HepG2 (cell line): ENCODE measurements around the gene PCDHGA7. TPM values are rescaled to one million over a fixed set of nuclear protein-coding genes. Genes with fewer than 3 reads are reported as not detected.

Source experiments
- ATAC-seq: fragments of 200-7000 bp; cut with Tn5 transposase; 3 replicates; pipeline ENCODE4 v1.9.1; 2020; ENCODE audit warnings: mild to moderate bottlenecking, moderate library complexity
- BruUV-seq: library from RNA; stranded (reverse); fragments of 400-500 nt; replicated peaks from 2 replicates; lab custom pipeline; 2021; lab: Mats Ljungman, UMichigan
- CTCF ChIA-PET: fragments of 300-600 bp; formaldehyde crosslinking; extraction: SDS; loops from one replicate; lab custom pipeline; 2021; ENCODE audit warnings: low total read pairs, inconsistent platforms, low intra/inter-chr PET ratio; lab: Yijun Ruan, JAX
- POLR2A ChIA-PET: fragments of 350-600 bp; sonication (Branson Sonifier 250); formaldehyde crosslinking; loops from one replicate; lab custom pipeline; 2020; ENCODE audit warnings: antibody characterized with exemption, inconsistent platforms; lab: Yijun Ruan, JAX
- DNase-seq: peaks from one replicate; pipeline ENCODE4 v3.0.0-alpha.2; 2015; ENCODE audit warnings: low spot score
- FAIRE-seq: peaks from 3 replicates; lab custom pipeline; 2011; peaks lifted over from hg19 to GRCh38; lab: Jason Lieb, UNC
- H2AFZ ChIP-seq: one replicate; pipeline ENCODE4 v1.6.1; 2011; ENCODE audit warnings: low read length, inconsistent platforms
- H3K27ac ChIP-seq: fragments of 300-600 bp; 3 replicates; pipeline ENCODE4 v1.8.0; 2011; ENCODE audit warnings: mixed run types, mild to moderate bottlenecking, mixed read lengths, low read length, inconsistent platforms; ENCODE audit not compliant: insufficient read depth; ENCODE audit errors: extremely low read length
- H3K27me3 ChIP-seq, 2 experiments: fragments of 200-600 bp in 1 of 2; 2 replicates in 1 of 2; 3 replicates in 1 of 2; pipeline versions ENCODE4 v1.6.0 to v1.8.0; 2011; ENCODE audit warnings: low read length in 2 of 2, mild to moderate bottlenecking in 2 of 2, moderate library complexity in 2 of 2, inconsistent platforms in 1 of 2; ENCODE audit not compliant: insufficient read depth in 2 of 2, control insufficient read depth in 1 of 2
- H3K36me3 ChIP-seq, 2 experiments: fragments of 200-600 bp in 1 of 2; replicated peaks in 1 of 2; 2 replicates in 1 of 2; 3 replicates in 1 of 2; pipeline versions ENCODE4 v1.5.1 to v1.8.0; 2011; ENCODE audit warnings: low read length in 2 of 2, inconsistent platforms in 1 of 2; ENCODE audit not compliant: insufficient read depth in 2 of 2, control insufficient read depth in 1 of 2
- H3K4me1 ChIP-seq: 2 replicates; pipeline ENCODE4 v1.5.1; 2012; ENCODE audit warnings: low read length, inconsistent platforms; ENCODE audit not compliant: insufficient read depth
- H3K4me2 ChIP-seq: 2 replicates; pipeline ENCODE4 v1.6.0; 2011; ENCODE audit warnings: low read depth, low read length, inconsistent platforms
- H3K4me3 ChIP-seq, 3 experiments: fragments of 200-600 bp in 1 of 3; sonication (generic), shearing (Covaris generic) in 1 of 3; replicated peaks in 1 of 3; 2 replicates each; pipeline ENCODE4 v1.5.1; 2011 to 2016; ENCODE audit warnings: low read length in 3 of 3, inconsistent platforms in 2 of 3, low read depth in 2 of 3, mild to moderate bottlenecking in 2 of 3, control low read depth in 1 of 3, mixed read lengths in 1 of 3; ENCODE audit not compliant: insufficient read depth in 1 of 3
- H3K79me2 ChIP-seq: one replicate; pipeline ENCODE4 v1.6.1; 2011; ENCODE audit warnings: low read length, inconsistent platforms; ENCODE audit not compliant: insufficient read depth
- H3K9ac ChIP-seq: 2 replicates; pipeline ENCODE4 v1.6.0; 2011; ENCODE audit warnings: mild to moderate bottlenecking, low read depth, low read length, inconsistent platforms; ENCODE audit not compliant: insufficient read depth
- H3K9me3 ChIP-seq: 2 replicates; pipeline ENCODE4 v1.5.1; 2012; ENCODE audit warnings: mild to moderate bottlenecking, low read length
- H4K20me1 ChIP-seq: 2 replicates; pipeline ENCODE4 v1.6.0; 2011; ENCODE audit warnings: inconsistent platforms, mild to moderate bottlenecking, low read length, moderate library complexity; ENCODE audit not compliant: insufficient read depth
- MEIS1 ChIP-seq: sonication (generic); formaldehyde crosslinking; IDR thresholded peaks from 2 replicates; pipeline ENCODE4 v1.9.0; 2021; ENCODE audit warnings: mild to moderate bottlenecking, missing genetic modification reagents, moderate library complexity, borderline replicate concordance
- STAG1 ChIP-seq: sonication (generic); formaldehyde crosslinking; IDR thresholded peaks from 2 replicates; pipeline ENCODE4 v1.4.0; 2020; ENCODE audit warnings: missing genetic modification reagents
- ZIK1 ChIP-seq: sonication (generic); formaldehyde crosslinking; IDR thresholded peaks from 2 replicates; pipeline ENCODE4 v1.5.0; 2020; ENCODE audit warnings: mild to moderate bottlenecking, low read depth, missing genetic modification reagents, borderline replicate concordance
- WGBS: methylation state at CpG from one replicate; pipeline ENCODE4 v1.1.6; 2017; ENCODE audit warnings: low lambda C conversion rate; 5-methylcytosine and 5-hydroxymethylcytosine counted together
- in situ Hi-C: cut with HindIII; loops from 2 replicates; pipeline ENCODE4 v1.10.0; 2017; ENCODE audit warnings: low pct_unique_long_range_greater_than_20kb; ENCODE audit not compliant: extremely low pct_ligation_motif_present
- intact Hi-C: fragments of 100-400 bp; cut with micrococcal nuclease; formaldehyde crosslinking; loops from one replicate; pipeline ENCODE4 v1.10.0; 2022; ENCODE audit not compliant: unreplicated experiment
- polyA plus RNA-seq, 8 experiments: library from polyadenylated mRNA; depleted of rRNA in 3 of 8; stranded (reverse) in 7 of 8; unstranded in 1 of 8; fragments of >200 nt; fragmentation: Illumina TruSeq in 4 of 8; extraction: Trizol in 4 of 8; gene quantifications; 2 replicates each; pipeline versions ENCODE4 v1.2.1 to v1.2.3, GENCODE V29; 2011 to 2016; ENCODE audit warnings: low read depth in 4 of 8, missing spikeins in 1 of 8, mixed read lengths in 1 of 8; ENCODE audit not compliant: insufficient read depth in 1 of 8
- total RNA-seq, 5 experiments: library from RNA; depleted of rRNA; stranded (reverse); fragments of >200 nt; fragmentation: Illumina TruSeq; extraction: Trizol; gene quantifications; 2 replicates each; pipeline ENCODE4 v1.2.3, GENCODE V29; 2016; ENCODE audit warnings: low read depth in 1 of 5
- TF ChIP-seq, protein P1 (sequence below): sonication (generic); formaldehyde crosslinking; IDR thresholded peaks from 2 replicates; pipeline ENCODE4 v1.5.0; 2020; ENCODE audit warnings: mild to moderate bottlenecking, missing genetic modification reagents, moderate library complexity

The PCDHGA7 gene
- total and polyA plus RNA-seq, 2 of the 13 experiments (the other 11 are each of a cell fraction or from before 2014, with no cell fraction given), result 0.11 to 0.31 TPM

GRCh38 chr5:141420855-141421488 is 38.4 kb downstream of the PCDHGA7 start, which contains the start of gene PCDHGA11:
Gene PCDHGA11, plus strand, starts transcription at chr5:141421051. Its CDS starts 177 bp downstream, at chr5:141421228.
- FAIRE-seq, result no peak
- H3K27me3 ChIP-seq, result no peaks in the 10 kb centered on the region
- H3K79me2 ChIP-seq, result no peaks in the 10 kb centered on the region
- BruUV-seq, result no TSS peak
- H3K36me3 ChIP-seq, result no peaks in the 10 kb centered on the region
- H4K20me1 ChIP-seq, result no peaks in the 10 kb centered on the region
- no peak for DNase-seq
- in situ Hi-C loops (no loop called here), intact Hi-C loops (no loop called here)
- POLR2A ChIA-PET, result no interaction called here
- WGBS, result 76% methylated on average over 39 of the region's 42 CpGs
- no peak within 1 kb of the TSS for H3K4me3 ChIP-seq
- no peak within 1 kb of the TSS for H2AFZ ChIP-seq
- TF ChIP-seq STAG1 (CRISPR knock-in tag) (peak; percentile 30), MEIS1 (CRISPR knock-in tag) (no peak)
- TF ChIP-seq, protein P1, sequence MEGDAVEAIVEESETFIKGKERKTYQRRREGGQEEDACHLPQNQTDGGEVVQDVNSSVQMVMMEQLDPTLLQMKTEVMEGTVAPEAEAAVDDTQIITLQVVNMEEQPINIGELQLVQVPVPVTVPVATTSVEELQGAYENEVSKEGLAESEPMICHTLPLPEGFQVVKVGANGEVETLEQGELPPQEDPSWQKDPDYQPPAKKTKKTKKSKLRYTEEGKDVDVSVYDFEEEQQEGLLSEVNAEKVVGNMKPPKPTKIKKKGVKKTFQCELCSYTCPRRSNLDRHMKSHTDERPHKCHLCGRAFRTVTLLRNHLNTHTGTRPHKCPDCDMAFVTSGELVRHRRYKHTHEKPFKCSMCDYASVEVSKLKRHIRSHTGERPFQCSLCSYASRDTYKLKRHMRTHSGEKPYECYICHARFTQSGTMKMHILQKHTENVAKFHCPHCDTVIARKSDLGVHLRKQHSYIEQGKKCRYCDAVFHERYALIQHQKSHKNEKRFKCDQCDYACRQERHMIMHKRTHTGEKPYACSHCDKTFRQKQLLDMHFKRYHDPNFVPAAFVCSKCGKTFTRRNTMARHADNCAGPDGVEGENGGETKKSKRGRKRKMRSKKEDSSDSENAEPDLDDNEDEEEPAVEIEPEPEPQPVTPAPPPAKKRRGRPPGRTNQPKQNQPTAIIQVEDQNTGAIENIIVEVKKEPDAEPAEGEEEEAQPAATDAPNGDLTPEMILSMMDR, result peak; percentile 60
- H3K4me1 ChIP-seq, result no peaks in the 10 kb centered on the region
- no peak for ATAC-seq
- H3K4me2 ChIP-seq, result no peak within 1 kb of the TSS
- H3K9ac ChIP-seq, result no peak within 1 kb of the TSS
- H3K27ac ChIP-seq, result no peak within 1 kb of the TSS
- peaks cover 30% of the 10 kb centered on the region for H3K9me3 ChIP-seq
- CTCF ChIA-PET, result interaction anchor here (1.4 kb wide), 1 partner anchor 104 kb away, joined by 8 read pairs; no protein-coding TSS in a partner anchor

GRCh38 chr5:141421489-141421855 is 38.9 kb downstream of the PCDHGA7 start:
- H3K27me3 ChIP-seq, result no peaks in the 10 kb centered on the region
- FAIRE-seq (no peak), ATAC-seq (no peak), DNase-seq (no peak)
- ChIA-PET POLR2A (no interaction called here), CTCF (interaction anchor here (1.4 kb wide), 1 partner anchor 103 kb away, joined by 8 read pairs; no protein-coding TSS in a partner anchor)
- no peak overlapping the region for H3K4me2 ChIP-seq
- peaks cover 30% of the 10 kb centered on the region for H3K9me3 ChIP-seq
- H4K20me1 ChIP-seq, result no peaks in the 10 kb centered on the region
- H3K79me2 ChIP-seq, result no peaks in the 10 kb centered on the region
- no peaks in the 10 kb centered on the region for H3K36me3 ChIP-seq
- in situ Hi-C loops (no loop called here), intact Hi-C loops (no loop called here)
- no peaks in the 10 kb centered on the region for H3K4me1 ChIP-seq
- H3K4me3 ChIP-seq, result no peak overlapping the region
- no peak overlapping the region for H2AFZ ChIP-seq
- TF ChIP-seq ZIK1 (CRISPR knock-in tag) (no peak), STAG1 (CRISPR knock-in tag) (no peak)
- no peak overlapping the region for H3K9ac ChIP-seq
- 60% methylated on average over 13 of the region's 13 CpGs for WGBS
- no peak overlapping the region for H3K27ac ChIP-seq
- BruUV-seq, result no TSS peak
